Activated CD4-positive, alpha-beta T cell treated with anti-CD3 and anti-CD28 coated beads, Interleukin-2, amount 10 ng/mL, durations not matched to agents 7 days and 5 days (primary cell): ENCODE data around the gene SLFN5. TPM values are rescaled to one million over a fixed set of nuclear protein-coding genes. Genes with fewer than 3 reads are reported as not detected.
"Not testable (repeated sequence)": the region's sequence is repeated elsewhere in the genome, so short reads cannot be mapped to it uniquely, and the experiment has no call there.

Experiments
- CTCF ChIA-PET: fragments of 350-600 bp; sonication (Branson Sonifier 250); formaldehyde crosslinking; loops from one replicate; lab custom pipeline; 2021; ENCODE audit warnings: antibody characterized with exemption; lab: Charles Lee
- POLR2A ChIA-PET: fragments of 350-600 bp; sonication (Branson Sonifier 250); formaldehyde crosslinking; loops from one replicate; lab custom pipeline; 2021; ENCODE audit warnings: antibody characterized with exemption; lab: Charles Lee
- DNase-seq: peaks from one replicate; pipeline ENCODE4 v3.0.0-alpha.2; 2020
- H3K27ac Mint-ChIP-seq: one replicate; pipeline ENCODE4 v1.8.0; 2021; ENCODE audit warnings: mild to moderate bottlenecking, moderate library complexity, mixed read lengths
- H3K27me3 Mint-ChIP-seq: one replicate; pipeline ENCODE4 v1.8.0; 2021; ENCODE audit warnings: mixed read lengths
- H3K36me3 Mint-ChIP-seq: one replicate; pipeline ENCODE4 v1.8.0; 2021; ENCODE audit warnings: low read depth, mixed read lengths
- H3K4me1 Mint-ChIP-seq: one replicate; pipeline ENCODE4 v1.8.0; 2021; ENCODE audit warnings: mixed read lengths
- H3K4me3 Mint-ChIP-seq: one replicate; pipeline ENCODE4 v1.8.0; 2021; ENCODE audit warnings: mild to moderate bottlenecking, moderate library complexity, mixed read lengths
- H3K9me3 Mint-ChIP-seq: one replicate; pipeline ENCODE4 v1.8.0; 2021; ENCODE audit warnings: mixed read lengths
- total RNA-seq, 2 experiments: library from RNA; stranded (reverse); gene quantifications; one replicate each; pipeline ENCODE4 v1.2.3, GENCODE V29; 2021

Gene SLFN5
- total RNA-seq, 2 experiments from 2014 or later = 199 to 212 TPM

GRCh38 chr17:35274167-35275066 lies 31.5 kb downstream of the SLFN5 start:
- POLR2A ChIA-PET = not testable (repeated sequence)
- peak overlapping the region; percentile 38 for H3K4me3 Mint-ChIP-seq

DNA sequence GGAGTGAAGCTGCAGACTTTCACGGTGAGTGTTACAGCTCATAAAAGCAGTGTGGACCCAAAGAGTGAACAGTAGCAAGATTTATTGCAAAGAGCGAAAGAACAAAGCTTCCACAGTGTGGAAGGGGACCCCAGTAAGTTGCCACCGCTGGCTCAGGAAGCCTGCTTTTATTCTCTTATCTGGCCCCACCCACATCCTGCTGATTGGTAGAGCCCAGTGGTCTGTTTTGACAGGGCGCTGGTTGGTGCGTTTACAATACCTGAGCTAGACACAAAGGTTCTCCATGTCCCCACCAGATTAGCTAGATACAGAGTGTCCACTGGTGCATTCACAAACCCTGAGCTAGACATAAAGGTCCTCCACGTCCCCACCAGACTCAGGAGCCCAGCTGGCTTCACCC lies 35.6 kb downstream of the SLFN5 start:
- H3K4me3 Mint-ChIP-seq, CTCF ChIA-PET, POLR2A ChIA-PET, H3K27me3 Mint-ChIP-seq, DNase-seq, H3K27ac Mint-ChIP-seq: not testable (repeated sequence)
- peaks cover 34% of the 10 kb centered on the region for H3K4me1 Mint-ChIP-seq
- peaks cover 29% of the 10 kb centered on the region for H3K9me3 Mint-ChIP-seq
- H3K36me3 Mint-ChIP-seq = peaks cover 20% of the 10 kb centered on the region

More at GRCh38 chr17:35274167-35275066, 31.5 kb downstream of the SLFN5 start:
- not testable (repeated sequence) for H3K27me3 Mint-ChIP-seq
- CTCF ChIA-PET = interaction anchor here (0.7 to 1.5 kb wide), 4 partner anchors 7 to 66 kb away, joined by 3 to 4 read pairs (median 4); no protein-coding TSS in a partner anchor
- H3K4me1 Mint-ChIP-seq = peaks cover 41% of the 10 kb centered on the region
- peak overlapping the region; percentile 10 for H3K27ac Mint-ChIP-seq
- peaks cover 39% of the 10 kb centered on the region for H3K36me3 Mint-ChIP-seq
- H3K9me3 Mint-ChIP-seq = peaks cover 19% of the 10 kb centered on the region
- DNase-seq = peak; percentile 48

GRCh38 chr17:35278876-35279275 lies 36.0 kb downstream of the SLFN5 start:
- peaks cover 19% of the 10 kb centered on the region for H3K36me3 Mint-ChIP-seq
- H3K27me3 Mint-ChIP-seq, CTCF ChIA-PET, H3K4me3 Mint-ChIP-seq, H3K27ac Mint-ChIP-seq, DNase-seq, POLR2A ChIA-PET: not testable (repeated sequence)
- H3K4me1 Mint-ChIP-seq = peaks cover 30% of the 10 kb centered on the region
- H3K9me3 Mint-ChIP-seq = peaks cover 29% of the 10 kb centered on the region

DNA sequence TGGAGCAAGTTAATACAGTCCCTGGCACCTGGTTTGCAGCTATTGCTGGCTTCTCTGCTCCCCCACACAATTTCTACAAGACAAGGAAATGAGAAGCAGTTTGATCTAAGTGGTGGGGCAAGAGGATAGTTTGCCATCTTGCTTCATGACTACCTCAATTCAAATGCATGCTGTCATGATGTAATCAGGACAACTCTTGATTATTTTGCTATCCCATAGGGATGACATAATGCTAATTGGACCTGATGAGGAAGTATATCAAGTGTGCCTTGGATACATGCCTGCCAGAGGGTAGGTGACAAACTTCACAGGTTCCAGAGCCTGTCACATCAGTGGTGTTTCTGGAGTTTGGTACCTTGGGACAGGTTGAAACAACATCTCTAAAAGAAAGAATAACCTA lies 40.9 kb downstream of the SLFN5 start:
- DNase-seq = no peak
- H3K4me3 Mint-ChIP-seq = no peak overlapping the region
- H3K27ac Mint-ChIP-seq = no peak overlapping the region
- H3K36me3 Mint-ChIP-seq = peaks cover 4% of the 10 kb centered on the region
- peaks cover 28% of the 10 kb centered on the region for H3K4me1 Mint-ChIP-seq
- ChIA-PET CTCF (interaction anchor here (1.1 kb wide), 1 partner anchor 250 kb away, joined by 3 read pairs; no protein-coding TSS in a partner anchor), POLR2A (no interaction called here)
- H3K27me3 Mint-ChIP-seq = no peaks in the 10 kb centered on the region
- H3K9me3 Mint-ChIP-seq = peaks cover 25% of the 10 kb centered on the region

DNA sequence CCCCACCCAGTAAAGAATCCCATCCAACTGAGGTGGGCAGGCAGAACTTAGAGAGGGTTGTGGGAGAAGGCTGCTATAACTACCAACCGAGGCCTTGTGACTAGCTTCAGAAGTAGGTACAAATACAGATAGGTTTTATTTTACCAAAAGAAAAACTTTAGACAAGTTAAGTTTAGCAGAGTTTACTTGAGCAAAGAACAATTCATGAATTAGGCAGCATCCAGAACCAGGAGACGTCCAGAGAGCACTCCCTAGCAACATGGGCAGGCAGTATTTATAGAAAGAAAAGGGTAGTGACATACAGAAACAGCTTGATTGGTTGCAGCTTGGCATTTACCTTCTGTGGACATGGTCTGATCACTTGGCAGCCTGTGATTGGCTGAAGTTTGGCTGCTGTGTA lies 42.1 kb downstream of the SLFN5 start:
- no peaks in the 10 kb centered on the region for H3K27me3 Mint-ChIP-seq
- H3K27ac Mint-ChIP-seq = no peak overlapping the region
- H3K4me3 Mint-ChIP-seq = no peak overlapping the region
- ChIA-PET POLR2A (no interaction called here), CTCF (interaction anchor here (0.7 to 1.5 kb wide), 5 partner anchors 9 to 248 kb away, joined by 3 to 4 read pairs (median 3); no protein-coding TSS in a partner anchor)
- peaks cover 30% of the 10 kb centered on the region for H3K9me3 Mint-ChIP-seq
- peaks cover 39% of the 10 kb centered on the region for H3K4me1 Mint-ChIP-seq
- DNase-seq = no peak
- peaks cover 12% of the 10 kb centered on the region for H3K36me3 Mint-ChIP-seq

DNA sequence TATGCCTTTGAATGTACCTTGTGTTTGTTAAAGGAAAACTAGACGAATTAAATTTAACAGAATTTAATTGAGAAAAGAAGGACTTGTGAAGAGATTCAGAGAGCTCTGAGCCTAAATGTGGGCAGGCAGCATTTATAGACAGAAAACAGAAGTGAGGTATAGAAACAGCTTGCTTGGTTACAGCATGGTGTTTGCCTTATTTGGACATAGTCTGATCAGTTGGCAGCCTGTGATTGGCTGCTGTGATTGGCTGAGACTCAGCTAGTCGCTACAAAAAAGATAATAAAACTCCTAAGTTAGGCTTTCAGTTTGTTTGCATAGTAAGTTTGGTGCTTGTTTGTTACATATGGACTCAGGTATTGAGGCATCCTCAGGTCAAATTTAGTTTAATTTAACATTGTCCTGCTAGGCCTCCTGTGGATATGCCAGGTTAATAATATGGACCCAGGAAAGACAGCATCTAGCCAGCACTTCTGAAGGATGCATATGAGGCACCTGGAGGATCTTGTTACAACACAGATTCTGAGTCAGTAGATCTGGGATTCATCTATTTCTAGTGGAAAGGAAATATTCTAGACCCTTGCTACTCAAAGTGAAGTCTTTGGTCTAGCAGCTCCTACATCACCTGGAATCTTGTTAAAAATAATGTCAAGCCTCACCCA lies 43.4 kb downstream of the SLFN5 start:
- Mint-ChIP-seq H3K36me3 (peaks cover 13% of the 10 kb centered on the region), H3K4me1 (peaks cover 42% of the 10 kb centered on the region), H3K27ac (no peak overlapping the region), H3K27me3 (no peaks in the 10 kb centered on the region), H3K4me3 (no peak overlapping the region), H3K9me3 (peaks cover 33% of the 10 kb centered on the region)
- POLR2A ChIA-PET = no interaction called here
- DNase-seq = peak; percentile 17
- CTCF ChIA-PET = interaction anchor here (0.7 to 1.1 kb wide), 4 partner anchors 12 to 250 kb away, joined by 3 to 5 read pairs (median 4); no protein-coding TSS in a partner anchor

- no peak overlapping the region for H3K27ac Mint-ChIP-seq
- H3K36me3 Mint-ChIP-seq = peaks cover 13% of the 10 kb centered on the region
- no peak overlapping the region for H3K4me3 Mint-ChIP-seq
- ChIA-PET POLR2A (no interaction called here), CTCF (interaction anchor here (1.0 kb wide), 1 partner anchor 25 kb away, joined by 4 read pairs; no protein-coding TSS in a partner anchor)
- peaks cover 24% of the 10 kb centered on the region for H3K9me3 Mint-ChIP-seq
- DNase-seq = no peak
- H3K27me3 Mint-ChIP-seq = no peaks in the 10 kb centered on the region
- peaks cover 44% of the 10 kb centered on the region for H3K4me1 Mint-ChIP-seq
These were observed 44.5 kb downstream of the SLFN5 start for GRCh38 chr17:35287286-35287811.

DNA sequence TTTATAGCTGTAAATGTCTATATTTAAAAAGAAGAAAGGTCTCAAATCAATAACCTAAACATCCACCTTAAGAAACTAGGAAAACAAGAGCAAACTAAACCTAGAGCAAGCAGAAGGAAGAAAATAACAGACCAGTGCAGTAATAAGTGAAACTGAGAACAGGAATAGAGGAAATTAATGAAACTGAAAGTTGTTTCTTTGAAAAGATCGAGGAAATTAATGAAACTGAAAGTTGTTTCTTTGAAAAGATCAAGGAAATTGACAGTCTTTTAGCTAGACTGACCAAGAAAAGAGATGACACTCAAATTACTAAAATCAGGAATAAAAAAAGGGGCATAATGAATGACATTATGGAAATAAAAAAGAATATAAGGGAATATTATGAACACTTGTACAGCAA lies 46.4 kb downstream of the SLFN5 start:
- ChIA-PET CTCF (interaction anchor here (0.7 kb wide), 1 partner anchor 53 kb away, joined by 3 read pairs; no protein-coding TSS in a partner anchor), POLR2A (no interaction called here)
- Mint-ChIP-seq H3K27ac (peak overlapping the region; percentile 58), H3K4me3 (peak overlapping the region; percentile 57), H3K36me3 (peaks cover 13% of the 10 kb centered on the region), H3K4me1 (peaks cover 44% of the 10 kb centered on the region), H3K9me3 (peaks cover 26% of the 10 kb centered on the region), H3K27me3 (no peaks in the 10 kb centered on the region)
- no peak for DNase-seq

- POLR2A ChIA-PET = no interaction called here
- H3K9me3 Mint-ChIP-seq = peaks cover 37% of the 10 kb centered on the region
These were observed 48.9 kb downstream of the SLFN5 start for GRCh38 chr17:35291802-35292201.

GRCh38 chr17:35293151-35293847 lies 50.4 kb downstream of the SLFN5 start:
- POLR2A ChIA-PET = no interaction called here
- peaks cover 11% of the 10 kb centered on the region for H3K27me3 Mint-ChIP-seq
- H3K4me3 Mint-ChIP-seq = no peak overlapping the region
- H3K27ac Mint-ChIP-seq = no peak overlapping the region
- peaks cover 15% of the 10 kb centered on the region for H3K36me3 Mint-ChIP-seq
- H3K4me1 Mint-ChIP-seq = peaks cover 20% of the 10 kb centered on the region
- peaks cover 42% of the 10 kb centered on the region for H3K9me3 Mint-ChIP-seq
- no peak for DNase-seq
- CTCF ChIA-PET = no interaction called here

More at GRCh38 chr17:35291802-35292201, 48.9 kb downstream of the SLFN5 start:
- Mint-ChIP-seq H3K27ac (no peak overlapping the region), H3K4me1 (peaks cover 29% of the 10 kb centered on the region), H3K4me3 (no peak overlapping the region), H3K27me3 (peaks cover 1% of the 10 kb centered on the region), H3K36me3 (peaks cover 19% of the 10 kb centered on the region)
- no peak for DNase-seq
- CTCF ChIA-PET = no interaction called here

- Mint-ChIP-seq H3K27me3 (peaks cover 19% of the 10 kb centered on the region), H3K9me3 (peaks cover 42% of the 10 kb centered on the region), H3K36me3 (peaks cover 13% of the 10 kb centered on the region), H3K4me1 (peaks cover 11% of the 10 kb centered on the region), H3K27ac (no peak overlapping the region), H3K4me3 (no peak overlapping the region)
- ChIA-PET CTCF (no interaction called here), POLR2A (no interaction called here)
- DNase-seq = no peak
These were observed 51.9 kb downstream of the SLFN5 start for GRCh38 chr17:35294756-35295155.

DNA sequence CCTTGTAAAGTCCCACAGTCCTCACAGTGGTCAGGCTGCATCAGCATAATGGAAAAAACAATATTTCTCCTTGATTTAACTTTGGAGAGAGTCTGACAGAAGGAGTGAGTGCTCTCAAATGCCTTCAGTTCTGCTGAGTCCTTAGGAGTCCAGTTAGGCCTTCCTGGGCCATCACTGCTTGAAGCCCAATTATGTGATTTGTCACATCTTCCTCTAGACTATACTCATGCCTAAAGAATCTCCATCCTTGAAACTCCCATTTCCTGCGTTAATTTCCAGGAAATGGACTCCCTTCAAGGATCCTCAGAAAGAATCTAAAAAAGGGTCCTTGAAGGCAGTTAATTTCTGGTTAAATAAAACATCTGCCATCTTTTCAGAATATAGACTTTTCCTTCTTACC lies 52.8 kb downstream of the SLFN5 start:
- Mint-ChIP-seq H3K27me3 (peaks cover 19% of the 10 kb centered on the region), H3K27ac (no peak overlapping the region), H3K4me1 (peaks cover 6% of the 10 kb centered on the region), H3K4me3 (no peak overlapping the region), H3K36me3 (peaks cover 13% of the 10 kb centered on the region), H3K9me3 (peaks cover 41% of the 10 kb centered on the region)
- POLR2A ChIA-PET = no interaction called here
- no peak for DNase-seq
- CTCF ChIA-PET = no interaction called here
